Choroid plexus epithelial cell (primary cell): ENCODE results near the gene SCGB1C2.
"Not testable (repeated sequence)": the region's sequence is repeated elsewhere in the genome, so short reads cannot be mapped to it uniquely, and the experiment has no call there.

Experiments used
- DNase-seq: peaks from one replicate; pipeline ENCODE4 v3.0.0-alpha.2; 2010; ENCODE audit warnings: low read depth
- H3K4me3 ChIP-seq: 2 replicates; pipeline ENCODE4 v1.5.1; 2011; ENCODE audit warnings: low read depth, mild to moderate bottlenecking, control low read depth, low read length, moderate library complexity
- TF ChIP-seq, protein P1 (sequence below): conservative IDR thresholded peaks from 2 replicates; pipeline ENCODE4 v1.5.1; 2011; ENCODE audit warnings: low read depth, mild to moderate bottlenecking, control low read depth, inconsistent platforms, low read length, moderate library complexity

SCGB1C2 gene

DNA sequence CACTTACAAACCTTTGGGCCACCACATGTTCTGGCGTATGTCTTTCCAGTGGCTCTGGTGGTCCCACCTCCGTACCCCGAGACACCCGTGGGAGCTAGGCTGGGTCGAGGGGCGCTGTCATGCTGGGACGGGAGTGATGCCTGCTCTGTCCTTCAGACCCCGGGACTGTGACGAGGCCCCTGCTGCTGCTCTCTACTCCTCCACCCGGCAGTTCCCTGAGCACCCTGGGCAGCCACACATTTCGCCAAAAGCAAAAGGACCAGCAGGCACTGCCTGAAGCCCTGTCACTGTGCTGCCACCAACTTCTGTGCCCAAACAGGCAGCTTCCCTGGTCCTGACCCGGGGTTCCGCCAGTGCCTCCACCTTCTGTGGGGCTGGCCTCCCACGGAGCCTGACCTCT, 28.6 kb downstream of the SCGB1C2 start:
- no peak for DNase-seq
- TF ChIP-seq, protein P1, sequence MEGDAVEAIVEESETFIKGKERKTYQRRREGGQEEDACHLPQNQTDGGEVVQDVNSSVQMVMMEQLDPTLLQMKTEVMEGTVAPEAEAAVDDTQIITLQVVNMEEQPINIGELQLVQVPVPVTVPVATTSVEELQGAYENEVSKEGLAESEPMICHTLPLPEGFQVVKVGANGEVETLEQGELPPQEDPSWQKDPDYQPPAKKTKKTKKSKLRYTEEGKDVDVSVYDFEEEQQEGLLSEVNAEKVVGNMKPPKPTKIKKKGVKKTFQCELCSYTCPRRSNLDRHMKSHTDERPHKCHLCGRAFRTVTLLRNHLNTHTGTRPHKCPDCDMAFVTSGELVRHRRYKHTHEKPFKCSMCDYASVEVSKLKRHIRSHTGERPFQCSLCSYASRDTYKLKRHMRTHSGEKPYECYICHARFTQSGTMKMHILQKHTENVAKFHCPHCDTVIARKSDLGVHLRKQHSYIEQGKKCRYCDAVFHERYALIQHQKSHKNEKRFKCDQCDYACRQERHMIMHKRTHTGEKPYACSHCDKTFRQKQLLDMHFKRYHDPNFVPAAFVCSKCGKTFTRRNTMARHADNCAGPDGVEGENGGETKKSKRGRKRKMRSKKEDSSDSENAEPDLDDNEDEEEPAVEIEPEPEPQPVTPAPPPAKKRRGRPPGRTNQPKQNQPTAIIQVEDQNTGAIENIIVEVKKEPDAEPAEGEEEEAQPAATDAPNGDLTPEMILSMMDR: no peak
- no peak overlapping the region for H3K4me3 ChIP-seq

DNA sequence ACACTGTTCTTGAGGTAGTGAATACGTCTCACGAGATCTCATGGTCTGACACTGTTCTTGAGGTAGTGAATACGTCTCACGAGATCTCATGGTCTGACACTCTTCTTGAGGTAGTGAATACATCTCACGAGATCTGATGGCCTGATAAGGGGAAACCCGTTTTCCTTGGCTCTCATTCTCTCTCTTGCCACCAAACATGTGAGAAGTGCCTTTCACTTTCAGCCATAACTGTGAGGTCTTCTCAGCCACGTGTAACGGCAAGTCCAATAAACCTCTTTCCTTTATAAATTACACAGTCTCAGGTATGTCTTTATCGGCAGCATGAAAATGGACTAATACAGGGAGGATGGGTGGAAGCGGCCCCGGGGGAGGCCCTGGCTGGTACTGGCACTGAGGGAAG, 31.2 kb downstream of the SCGB1C2 start:
- not testable (repeated sequence) for DNase-seq, H3K4me3 ChIP-seq

DNA sequence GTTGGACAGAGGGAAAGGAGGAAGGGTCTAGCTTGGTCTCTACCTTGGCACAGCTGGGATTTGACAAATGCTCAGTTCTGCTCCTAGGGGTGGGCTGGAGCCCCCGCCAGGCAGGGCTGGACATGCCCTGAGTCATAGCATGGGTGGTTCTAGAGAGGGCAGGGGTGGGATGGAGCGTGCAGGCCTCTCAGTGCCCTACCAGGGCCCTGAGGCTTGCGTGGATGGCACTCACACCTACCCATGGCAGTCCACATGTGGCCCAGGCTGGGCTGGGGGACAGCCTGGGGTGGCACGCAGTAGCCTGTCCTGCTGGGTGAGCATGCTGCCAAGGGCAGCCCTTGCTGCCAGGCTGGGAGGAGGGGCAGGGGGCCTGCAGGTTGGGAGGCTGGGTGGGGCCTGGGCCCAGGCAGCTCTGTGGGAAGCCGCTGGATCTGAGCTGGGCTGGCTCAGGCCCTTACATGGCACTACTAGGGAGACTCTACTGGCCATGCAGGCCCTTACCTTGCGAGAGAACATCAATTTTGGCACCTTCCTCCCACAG, 32.8 kb downstream of the SCGB1C2 start:
- TF ChIP-seq, protein P1: no peak
- H3K4me3 ChIP-seq: no peak overlapping the region
- DNase-seq: no peak

DNA sequence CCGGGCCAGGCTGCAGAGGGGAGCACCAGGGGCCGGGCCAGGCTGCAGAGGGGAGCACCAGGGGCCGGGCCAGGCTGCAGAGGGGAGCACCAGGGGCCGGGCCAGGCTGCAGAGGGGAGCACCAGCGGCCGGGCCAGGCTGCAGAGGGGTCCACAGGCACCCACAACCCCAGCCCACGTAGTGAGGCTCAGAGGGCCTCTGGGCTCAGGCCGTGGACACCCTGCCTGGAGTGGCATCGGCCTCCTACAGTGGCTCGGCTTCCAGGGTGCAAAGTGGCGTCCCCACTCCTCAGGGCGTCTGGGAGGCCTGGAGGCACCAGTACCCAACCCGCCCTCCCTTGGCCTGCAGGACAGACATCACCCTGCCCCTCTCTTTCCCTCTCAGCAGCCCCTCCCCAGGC, 34.5 kb downstream of the SCGB1C2 start:
- H3K4me3 ChIP-seq: no peak overlapping the region
- no peak for DNase-seq
- TF ChIP-seq, protein P1: no peak

DNA sequence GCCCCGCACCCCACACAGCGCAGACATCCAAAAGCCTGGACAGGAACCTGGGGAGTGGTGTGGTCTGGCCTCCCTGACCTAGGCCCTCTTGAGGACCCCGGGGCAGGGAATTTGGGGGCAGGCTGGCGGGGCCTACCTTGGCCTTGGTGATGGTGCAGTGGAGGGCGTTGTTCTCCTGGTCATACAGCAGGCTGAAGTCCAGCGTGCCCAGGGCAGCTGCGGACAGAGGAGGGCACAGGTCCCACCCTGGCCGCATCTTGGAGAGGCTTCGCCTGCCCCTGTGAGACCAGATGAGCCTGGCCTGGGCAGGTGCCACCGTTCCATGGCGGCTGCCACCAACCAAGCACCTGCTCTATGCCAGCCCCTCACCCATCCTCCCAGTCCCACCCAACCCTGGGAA, 35.0 kb downstream of the SCGB1C2 start:
- TF ChIP-seq, protein P1: no peak
- no peak overlapping the region for H3K4me3 ChIP-seq
- no peak for DNase-seq

DNA sequence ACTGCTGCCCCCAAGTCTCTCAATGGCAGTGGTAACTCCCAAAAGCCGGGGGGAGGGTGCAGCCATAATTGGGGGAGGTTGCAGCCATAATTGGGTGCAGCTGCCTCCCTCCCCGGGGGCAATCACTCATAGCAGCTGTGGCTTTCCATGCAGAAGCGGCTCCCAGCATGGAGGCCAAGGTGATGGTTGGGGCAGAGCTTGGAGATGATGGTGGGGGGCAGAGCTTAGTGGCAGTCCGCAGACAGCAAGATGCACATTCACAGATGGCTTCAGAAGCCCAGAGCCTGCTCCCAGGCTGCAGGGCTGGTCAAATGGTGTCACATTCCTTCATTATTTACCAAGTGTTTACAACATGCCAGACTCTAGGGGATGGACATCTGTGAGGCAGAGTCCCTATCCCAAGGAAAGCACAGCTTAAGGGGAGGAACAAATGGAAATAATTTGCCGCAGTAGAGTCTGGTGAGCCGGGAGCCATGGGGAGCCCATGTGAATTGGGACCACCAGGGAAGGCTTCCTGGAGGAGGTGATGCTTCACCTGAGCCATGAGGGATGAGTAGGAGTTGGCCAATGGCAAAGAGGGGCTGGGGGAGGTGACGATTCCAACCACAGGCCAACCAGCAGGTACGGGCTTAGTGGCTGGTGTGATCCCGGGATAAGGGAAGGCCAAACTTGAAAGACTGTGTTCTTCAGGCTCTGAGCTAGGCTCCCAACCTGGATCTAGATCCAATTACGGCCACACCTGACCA, 36.0 kb downstream of the SCGB1C2 start:
- no peak overlapping the region for H3K4me3 ChIP-seq
- DNase-seq: no peak
- TF ChIP-seq, protein P1: no peak

DNA sequence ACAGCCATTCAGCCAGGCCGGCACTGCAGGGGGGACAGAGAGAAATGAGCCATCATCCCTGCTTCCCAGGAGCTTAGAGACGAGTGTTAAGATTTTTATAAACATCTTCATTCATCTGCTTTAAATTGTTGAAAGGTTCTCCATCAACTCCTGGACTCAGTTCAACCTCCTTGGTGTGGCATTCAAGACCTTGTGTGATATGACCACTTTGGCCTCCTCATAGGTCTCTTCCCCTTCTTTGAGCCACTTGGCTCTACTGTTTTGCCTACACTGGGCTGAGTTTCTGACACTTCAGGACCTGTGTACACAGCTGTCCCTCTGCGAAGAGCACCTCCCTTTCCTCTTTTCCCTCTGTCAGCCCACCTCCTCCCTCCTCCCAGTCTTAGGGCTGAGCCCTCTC, 39.8 kb downstream of the SCGB1C2 start:
- TF ChIP-seq, protein P1: no peak
- DNase-seq: no peak
- H3K4me3 ChIP-seq: no peak overlapping the region
